PFSK-1 (cell line): ENCODE data around the gene ABCA1.

Experiments used
- FOXP2 ChIP-seq: optimal IDR thresholded peaks from 2 replicates; pipeline ENCODE3; 2011; ENCODE audit warnings: borderline replicate concordance, control low read depth, inconsistent platforms; ENCODE audit not compliant: insufficient read depth; ENCODE audit errors: extremely low read length, extremely low read depth
- POLR2AphosphoS5 ChIP-seq: IDR thresholded peaks from 2 replicates; pipeline ENCODE4 v1.6.1; 2012; ENCODE audit warnings: low read depth, mild to moderate bottlenecking, control low read depth, low read length, moderate library complexity
- REST ChIP-seq, 2 experiments: IDR thresholded peaks; 2 replicates each; pipeline versions ENCODE4 v1.6.1 to v1.8.0; 2011 to 2012; ENCODE audit warnings: low read depth in 2 of 2, low read length in 2 of 2, control low read depth in 1 of 2, inconsistent platforms in 1 of 2, mild to moderate bottlenecking in 1 of 2, moderate library complexity in 1 of 2; ENCODE audit not compliant: insufficient read depth in 1 of 2
- SIN3A ChIP-seq: IDR thresholded peaks from 2 replicates; pipeline ENCODE4 v1.6.1; 2012; ENCODE audit warnings: mild to moderate bottlenecking, low read length, moderate library complexity, borderline replicate concordance; ENCODE audit not compliant: insufficient read depth
- TAF1 ChIP-seq: IDR thresholded peaks from 2 replicates; pipeline ENCODE4 v1.6.1; 2012; ENCODE audit warnings: low read length, control low read depth, borderline replicate concordance; ENCODE audit not compliant: insufficient read depth

The ABCA1 gene

GRCh38 chr9:104826911-104827310 lies 101.0 kb downstream of the ABCA1 start:
- TF ChIP-seq REST (IDR thresholded peaks at IDR 0.05; ENCODE audit: insufficient read depth in 1 of 2, low read depth in 2 of 2, low read length in 2 of 2): no peak
- TF ChIP-seq TAF1: no peak

GRCh38 chr9:104826079-104826775 lies 101.7 kb downstream of the ABCA1 start:
- no peak for TF ChIP-seq SIN3A
- TF ChIP-seq REST (IDR thresholded peaks at IDR 0.05; ENCODE audit: insufficient read depth in 1 of 2, low read depth in 2 of 2, low read length in 2 of 2): no peak
- TF ChIP-seq TAF1: no peak
- TF ChIP-seq FOXP2: no peak
- no peak for TF ChIP-seq POLR2AphosphoS5

GRCh38 chr9:104820336-104820735 lies 107.6 kb downstream of the ABCA1 start:
- TF ChIP-seq SIN3A (no peak), TAF1 (no peak), REST (IDR thresholded peaks at IDR 0.05; ENCODE audit: insufficient read depth in 1 of 2, low read depth in 2 of 2, low read length in 2 of 2) (no peak), FOXP2 (no peak), POLR2AphosphoS5 (no peak)

- TF ChIP-seq SIN3A (no peak), TAF1 (no peak)
Measured at GRCh38 chr9:104819033-104819432, 108.9 kb downstream of the ABCA1 start.

- TF ChIP-seq FOXP2 (no peak), REST (IDR thresholded peaks at IDR 0.05; ENCODE audit: insufficient read depth in 1 of 2, low read depth in 2 of 2, low read length in 2 of 2) (no peak), TAF1 (no peak), SIN3A (no peak), POLR2AphosphoS5 (no peak)
Measured at GRCh38 chr9:104817437-104817836, 110.5 kb downstream of the ABCA1 start.
